GM21381 (cell line): ENCODE measurements around the gene SRSF1.
A peak's percentile ranks its signal among the peaks of the same experiment; 100 is the strongest.
"Not testable (repeated sequence)": the region's sequence is repeated elsewhere in the genome, so short reads cannot be mapped to it uniquely, and the experiment has no call there.

Experiments
- ATAC-seq: cut with Tn5 transposase; IDR thresholded peaks from one replicate; pipeline ENCODE4 v1.9.1; 2021; ENCODE audit warnings: mild to moderate bottlenecking, moderate library complexity; ENCODE audit not compliant: unreplicated experiment

Gene SRSF1

GRCh38 chr17:57993471-57994365 is 13.3 kb downstream of the SRSF1 start:
- no peak for ATAC-seq

- ATAC-seq = no peak
Observed at GRCh38 chr17:57991537-57991936, 15.5 kb downstream of the SRSF1 start.

GRCh38 chr17:57990037-57990436 is 17.0 kb downstream of the SRSF1 start:
- no peak for ATAC-seq

GRCh38 chr17:57988301-57989250 is 18.5 kb downstream of the SRSF1 start:
- ATAC-seq = peak; percentile 63

GRCh38 chr17:57987581-57988300 is 19.3 kb downstream of the SRSF1 start, which contains the start of gene VEZF1:
Gene VEZF1, minus strand, starts transcription at chr17:57988254. Its CDS starts 143 bp downstream, at chr17:57988111.
- ATAC-seq = peak; percentile 54

GRCh38 chr17:57986841-57987580 is 20.0 kb downstream of the SRSF1 start:
- peak; percentile 7 for ATAC-seq

GRCh38 chr17:57985675-57985974 is 21.4 kb downstream of the SRSF1 start:
- no peak for ATAC-seq

GRCh38 chr17:57984936-57985674 is 21.9 kb downstream of the SRSF1 start:
- no peak for ATAC-seq

GRCh38 chr17:57984261-57984890 is 22.7 kb downstream of the SRSF1 start:
- no peak for ATAC-seq

GRCh38 chr17:57983446-57983845 is 23.6 kb downstream of the SRSF1 start:
- ATAC-seq = no peak

GRCh38 chr17:57982452-57983170 is 24.4 kb downstream of the SRSF1 start:
- ATAC-seq = no peak

GRCh38 chr17:57980522-57980921 is 26.5 kb downstream of the SRSF1 start:
- no peak for ATAC-seq

GRCh38 chr17:57979076-57979475 is 28.0 kb downstream of the SRSF1 start:
- no peak for ATAC-seq

GRCh38 chr17:57976594-57976993 is 30.5 kb downstream of the SRSF1 start:
- no peak for ATAC-seq

GRCh38 chr17:57975044-57975443 is 32.0 kb downstream of the SRSF1 start:
- no peak for ATAC-seq

GRCh38 chr17:57974053-57974824 is 32.8 kb downstream of the SRSF1 start:
- not testable (repeated sequence) for ATAC-seq

GRCh38 chr17:57972151-57972550 is 34.9 kb downstream of the SRSF1 start:
- no peak for ATAC-seq

- no peak for ATAC-seq
Observed at GRCh38 chr17:57971572-57971971, 35.5 kb downstream of the SRSF1 start.
